Mucosa of rectum (tissue), 2 donors: ENCODE measurements around the gene CCDC38.

Experiments
- H3K27ac ChIP-seq, 2 donors: one replicate each; pipeline ENCODE4 v1.7.0; 2013; ENCODE audit warnings: inconsistent platforms in 2 of 2, low read depth in 2 of 2, low read length in 2 of 2
- H3K27me3 ChIP-seq, 2 donors: one replicate each; pipeline ENCODE4 v1.7.0; 2013; ENCODE audit warnings: low read length in 2 of 2; ENCODE audit not compliant: control insufficient read depth in 2 of 2, insufficient read depth in 2 of 2
- H3K36me3 ChIP-seq, 2 donors: one replicate each; pipeline ENCODE4 v1.7.0; 2013; ENCODE audit warnings: low read length in 2 of 2; ENCODE audit not compliant: control insufficient read depth in 2 of 2, insufficient read depth in 2 of 2
- H3K4me1 ChIP-seq, 2 donors: one replicate each; pipeline ENCODE4 v1.7.0; 2013; ENCODE audit warnings: low read length in 2 of 2, mild to moderate bottlenecking in 1 of 2; ENCODE audit not compliant: control insufficient read depth in 2 of 2, insufficient read depth in 2 of 2
- H3K4me3 ChIP-seq, 2 donors: one replicate each; pipeline ENCODE4 v1.7.0; 2013; ENCODE audit warnings: low read length in 2 of 2
- H3K9ac ChIP-seq, 2 donors: one replicate each; pipeline ENCODE4 v1.7.0; 2013; ENCODE audit warnings: low read length in 2 of 2, low read depth in 1 of 2, mild to moderate bottlenecking in 1 of 2
- H3K9me3 ChIP-seq, 2 donors: one replicate each; pipeline ENCODE4 v1.7.0; 2013; ENCODE audit warnings: low read length in 2 of 2; ENCODE audit not compliant: control insufficient read depth in 2 of 2
- donor health status: healthy.
- donor health status: Normal muscosa, but diverticular disease.

Gene CCDC38

GRCh38 chr12:95890958-95891357 lies 51.5 kb downstream of the CCDC38 start:
- no peaks in the 10 kb centered on the region for H3K4me1 ChIP-seq
- no peak overlapping the region for H3K4me3 ChIP-seq
- no peaks in the 10 kb centered on the region for H3K27me3 ChIP-seq
- no peaks in the 10 kb centered on the region for H3K9me3 ChIP-seq
- H3K27ac ChIP-seq, result no peak overlapping the region
- no peaks in the 10 kb centered on the region for H3K36me3 ChIP-seq
- no peak overlapping the region for H3K9ac ChIP-seq

- Histone ChIP-seq H3K27ac (no peak overlapping the region), H3K9ac (no peak overlapping the region), H3K4me1 (peaks cover 0 to 4% of the 10 kb centered on the region in 2 donors), H3K27me3 (peaks cover 0 to 3% of the 10 kb centered on the region in 2 donors), H3K9me3 (peaks cover 0 to 2% of the 10 kb centered on the region in 2 donors), H3K4me3 (no peak overlapping the region), H3K36me3 (no peaks in the 10 kb centered on the region)
These were observed 55.1 kb downstream of the CCDC38 start for GRCh38 chr12:95887311-95887710.

GRCh38 chr12:95884998-95885397 lies 57.4 kb downstream of the CCDC38 start:
- no peaks in the 10 kb centered on the region for H3K36me3 ChIP-seq
- peaks cover 0 to 2% of the 10 kb centered on the region in 2 donors for H3K9me3 ChIP-seq
- peaks cover 0 to 7% of the 10 kb centered on the region in 2 donors for H3K4me1 ChIP-seq
- H3K27ac ChIP-seq, result no peak overlapping the region
- peaks cover 0 to 3% of the 10 kb centered on the region in 2 donors for H3K27me3 ChIP-seq
- no peak overlapping the region for H3K9ac ChIP-seq
- no peak overlapping the region for H3K4me3 ChIP-seq

- Histone ChIP-seq H3K9me3 (peaks cover 0 to 2% of the 10 kb centered on the region in 2 donors), H3K9ac (no peak overlapping the region), H3K27me3 (peaks cover 0 to 3% of the 10 kb centered on the region in 2 donors), H3K4me1 (peaks cover 0 to 7% of the 10 kb centered on the region in 2 donors), H3K36me3 (no peaks in the 10 kb centered on the region), H3K4me3 (no peak overlapping the region), H3K27ac (no peak overlapping the region)
These were observed 59.5 kb downstream of the CCDC38 start for GRCh38 chr12:95882873-95883272.

DNA sequence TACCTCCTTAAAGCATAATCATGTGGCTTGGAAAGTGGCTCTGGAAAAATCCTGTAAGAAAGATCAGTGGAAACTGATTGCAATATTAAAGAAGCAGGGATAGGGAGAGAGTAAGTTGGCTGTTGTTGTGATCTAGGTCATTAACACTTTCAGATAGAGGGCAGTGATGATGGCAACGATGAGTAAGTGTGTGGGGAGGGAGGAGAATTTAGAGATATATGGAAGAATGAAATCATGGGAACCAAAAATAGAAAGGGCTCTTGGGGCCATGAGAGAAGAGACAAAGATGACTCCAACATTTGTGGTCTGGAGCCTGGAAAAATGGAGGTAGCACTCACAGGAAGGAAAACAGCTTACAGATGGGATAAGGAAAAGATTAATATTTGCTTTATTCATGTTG lies 60.3 kb downstream of the CCDC38 start:
- peaks cover 0 to 3% of the 10 kb centered on the region in 2 donors for H3K27me3 ChIP-seq
- peaks cover 0 to 7% of the 10 kb centered on the region in 2 donors for H3K4me1 ChIP-seq
- H3K27ac ChIP-seq, result no peak overlapping the region
- peaks cover 0 to 2% of the 10 kb centered on the region in 2 donors for H3K9me3 ChIP-seq
- H3K36me3 ChIP-seq, result no peaks in the 10 kb centered on the region
- no peak overlapping the region for H3K9ac ChIP-seq
- H3K4me3 ChIP-seq, result no peak overlapping the region

GRCh38 chr12:95881331-95881955 lies 61.0 kb downstream of the CCDC38 start:
- no peaks in the 10 kb centered on the region for H3K36me3 ChIP-seq
- H3K9ac ChIP-seq, result no peak overlapping the region
- no peak overlapping the region for H3K27ac ChIP-seq
- peaks cover 0 to 2% of the 10 kb centered on the region in 2 donors for H3K9me3 ChIP-seq
- H3K4me1 ChIP-seq, result peaks cover 0 to 7% of the 10 kb centered on the region in 2 donors
- peaks cover 0 to 3% of the 10 kb centered on the region in 2 donors for H3K27me3 ChIP-seq
- H3K4me3 ChIP-seq, result no peak overlapping the region

GRCh38 chr12:95880895-95881294 lies 61.5 kb downstream of the CCDC38 start:
- H3K9me3 ChIP-seq, result peaks cover 0 to 2% of the 10 kb centered on the region in 2 donors
- H3K27ac ChIP-seq, result no peak overlapping the region
- H3K4me3 ChIP-seq, result no peak overlapping the region
- H3K4me1 ChIP-seq, result peaks cover 0 to 7% of the 10 kb centered on the region in 2 donors
- peaks cover 0 to 3% of the 10 kb centered on the region in 2 donors for H3K27me3 ChIP-seq
- no peaks in the 10 kb centered on the region for H3K36me3 ChIP-seq
- H3K9ac ChIP-seq, result no peak overlapping the region

DNA sequence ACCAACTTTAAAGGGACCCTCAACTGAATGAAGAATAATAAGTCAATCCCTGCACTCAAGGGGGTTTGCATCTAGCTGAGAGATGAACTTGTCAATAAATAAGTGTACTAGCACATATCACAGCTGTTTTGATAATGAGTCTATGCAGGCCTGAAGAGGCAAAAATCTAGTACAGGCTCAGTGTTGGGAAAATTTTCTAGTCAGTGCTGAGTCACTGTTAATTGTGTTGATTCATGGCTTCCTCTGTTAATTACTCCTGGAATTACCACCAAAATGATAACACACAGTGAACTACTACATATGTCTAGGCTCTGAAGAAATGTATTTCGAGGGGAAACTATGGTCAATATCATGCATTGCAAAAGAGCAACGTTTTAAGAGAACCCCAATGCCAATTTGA lies 64.8 kb downstream of the CCDC38 start:
- no peak overlapping the region for H3K9ac ChIP-seq
- H3K9me3 ChIP-seq, result no peaks in the 10 kb centered on the region
- H3K27ac ChIP-seq, result no peak overlapping the region
- H3K27me3 ChIP-seq, result no peaks in the 10 kb centered on the region
- no peaks in the 10 kb centered on the region for H3K36me3 ChIP-seq
- no peak overlapping the region for H3K4me3 ChIP-seq
- H3K4me1 ChIP-seq, result peaks cover 0 to 3% of the 10 kb centered on the region in 2 donors

DNA sequence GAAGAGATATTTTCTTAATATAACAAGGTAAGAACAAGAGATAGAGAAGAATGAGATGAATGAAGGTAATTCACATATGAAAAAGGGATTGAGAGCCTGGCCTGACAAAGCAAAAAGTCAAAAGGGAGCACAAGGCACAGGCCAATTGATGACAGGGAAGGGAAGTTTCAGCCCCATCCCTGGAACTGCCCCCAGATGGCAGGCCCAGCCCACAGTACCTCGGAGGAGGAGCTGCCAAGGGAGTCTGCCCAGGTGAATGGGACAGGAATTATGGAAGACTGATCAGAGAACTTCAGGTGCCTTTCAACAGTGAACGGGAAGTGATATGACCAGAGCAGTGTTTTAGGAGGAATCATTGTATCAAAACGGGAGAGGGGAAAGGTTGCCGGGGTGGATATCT lies 68.0 kb downstream of the CCDC38 start:
- Histone ChIP-seq H3K4me1 (no peaks in the 10 kb centered on the region), H3K27me3 (no peaks in the 10 kb centered on the region), H3K9me3 (no peaks in the 10 kb centered on the region), H3K27ac (no peak overlapping the region), H3K36me3 (no peaks in the 10 kb centered on the region), H3K4me3 (no peak overlapping the region), H3K9ac (no peak overlapping the region)

GRCh38 chr12:95870897-95871296 lies 71.5 kb downstream of the CCDC38 start:
- H3K27ac ChIP-seq, result no peak overlapping the region
- no peaks in the 10 kb centered on the region for H3K4me1 ChIP-seq
- H3K9ac ChIP-seq, result no peak overlapping the region
- peaks cover 10 to 13% of the 10 kb centered on the region in 2 donors for H3K36me3 ChIP-seq
- H3K4me3 ChIP-seq, result no peak overlapping the region
- H3K9me3 ChIP-seq, result no peaks in the 10 kb centered on the region
- H3K27me3 ChIP-seq, result no peaks in the 10 kb centered on the region
